Subcutaneous abdominal adipose tissue (tissue), 5 donors: ENCODE data around the gene SGCD.

ENCODE experiments used
- H3K27ac ChIP-seq: one replicate; pipeline ENCODE4 v1.7.0; 2013; ENCODE audit warnings: low read depth, mild to moderate bottlenecking, inconsistent platforms, low read length, moderate library complexity
- H3K27me3 ChIP-seq, 5 donors: one replicate each; pipeline ENCODE4 v1.7.0; 2013; ENCODE audit warnings: low read length in 5 of 5, inconsistent platforms in 1 of 5; ENCODE audit not compliant: control insufficient read depth in 5 of 5, insufficient read depth in 4 of 5
- H3K36me3 ChIP-seq, 5 donors: one replicate each; pipeline ENCODE4 v1.7.0; 2013; ENCODE audit warnings: low read length in 5 of 5; ENCODE audit not compliant: control insufficient read depth in 5 of 5, insufficient read depth in 5 of 5
- H3K4me1 ChIP-seq, 5 donors: one replicate each; pipeline ENCODE4 v1.7.0; 2013; ENCODE audit warnings: low read length in 5 of 5, mild to moderate bottlenecking in 3 of 5, moderate library complexity in 1 of 5; ENCODE audit not compliant: control insufficient read depth in 5 of 5, insufficient read depth in 5 of 5
- H3K4me3 ChIP-seq, 5 donors: one replicate each; pipeline ENCODE4 v1.7.0; 2013; ENCODE audit warnings: low read length in 5 of 5, low read depth in 1 of 5
- H3K9ac ChIP-seq, 5 donors: one replicate each; pipeline ENCODE4 v1.7.0; 2013; ENCODE audit warnings: low read length in 5 of 5, mild to moderate bottlenecking in 4 of 5, moderate library complexity in 3 of 5
- H3K9me3 ChIP-seq, 5 donors: one replicate each; pipeline ENCODE4 v1.7.0; 2013; ENCODE audit warnings: low read length in 5 of 5; ENCODE audit not compliant: control insufficient read depth in 5 of 5
- donor health status: healthy.
- donor health status: healthy.
- donor health status: healthy.
- donor health status: healthy.
- donor health status: healthy.

Gene SGCD

GRCh38 chr5:156534085-156534484 lies 207.1 kb downstream of the SGCD start:
- Histone ChIP-seq H3K36me3 (no peaks in the 10 kb centered on the region), H3K9ac (no peak overlapping the region), H3K4me1 (peaks cover 0 to 15% (median 0%) of the 10 kb centered on the region in 5 donors), H3K9me3 (no peaks in the 10 kb centered on the region), H3K27me3 (no peaks in the 10 kb centered on the region), H3K4me3 (no peak overlapping the region), H3K27ac (no peak overlapping the region)

GRCh38 chr5:156534906-156535485 lies 208.0 kb downstream of the SGCD start:
- Histone ChIP-seq H3K27me3 (no peaks in the 10 kb centered on the region), H3K9ac (no peak overlapping the region), H3K4me1 (peaks cover 0 to 12% (median 0%) of the 10 kb centered on the region in 5 donors), H3K36me3 (no peaks in the 10 kb centered on the region), H3K27ac (no peak overlapping the region), H3K4me3 (no peak overlapping the region), H3K9me3 (no peaks in the 10 kb centered on the region)

GRCh38 chr5:156540491-156540890 lies 213.5 kb downstream of the SGCD start:
- H3K27me3 ChIP-seq = no peaks in the 10 kb centered on the region
- no peak overlapping the region for H3K4me3 ChIP-seq
- H3K9me3 ChIP-seq = no peaks in the 10 kb centered on the region
- H3K27ac ChIP-seq = no peak overlapping the region
- H3K36me3 ChIP-seq = no peaks in the 10 kb centered on the region
- no peaks in the 10 kb centered on the region for H3K4me1 ChIP-seq
- H3K9ac ChIP-seq = no peak overlapping the region

- Histone ChIP-seq H3K36me3 (no peaks in the 10 kb centered on the region), H3K27me3 (no peaks in the 10 kb centered on the region), H3K4me3 (no peak overlapping the region), H3K9ac (no peak overlapping the region), H3K4me1 (no peaks in the 10 kb centered on the region), H3K27ac (no peak overlapping the region), H3K9me3 (no peaks in the 10 kb centered on the region)
Observed at GRCh38 chr5:156541582-156541981, 214.6 kb downstream of the SGCD start.

GRCh38 chr5:156543348-156544145 lies 216.6 kb downstream of the SGCD start:
- Histone ChIP-seq H3K4me1 (no peaks in the 10 kb centered on the region), H3K27ac (no peak overlapping the region), H3K9ac (no peak overlapping the region), H3K4me3 (no peak overlapping the region), H3K9me3 (no peaks in the 10 kb centered on the region), H3K36me3 (no peaks in the 10 kb centered on the region), H3K27me3 (no peaks in the 10 kb centered on the region)

- Histone ChIP-seq H3K4me1 (no peaks in the 10 kb centered on the region), H3K27ac (no peak overlapping the region), H3K9me3 (no peaks in the 10 kb centered on the region), H3K36me3 (no peaks in the 10 kb centered on the region), H3K9ac (no peak overlapping the region), H3K4me3 (no peak overlapping the region), H3K27me3 (no peaks in the 10 kb centered on the region)
Observed at GRCh38 chr5:156552855-156553358, 225.9 kb downstream of the SGCD start.

GRCh38 chr5:156556666-156557406 lies 229.9 kb downstream of the SGCD start:
- Histone ChIP-seq H3K4me1 (peaks cover 0 to 6% (median 0%) of the 10 kb centered on the region in 5 donors), H3K4me3 (no peak overlapping the region), H3K27ac (no peak overlapping the region), H3K9ac (no peak overlapping the region), H3K36me3 (no peaks in the 10 kb centered on the region), H3K9me3 (no peaks in the 10 kb centered on the region), H3K27me3 (no peaks in the 10 kb centered on the region)

- Histone ChIP-seq H3K9ac (no peak overlapping the region), H3K27me3 (no peaks in the 10 kb centered on the region), H3K9me3 (no peaks in the 10 kb centered on the region), H3K36me3 (no peaks in the 10 kb centered on the region), H3K4me1 (peaks cover 0 to 6% (median 0%) of the 10 kb centered on the region in 5 donors), H3K4me3 (no peak overlapping the region), H3K27ac (no peak overlapping the region)
Observed at GRCh38 chr5:156560002-156560401, 233.0 kb downstream of the SGCD start.

- no peaks in the 10 kb centered on the region for H3K36me3 ChIP-seq
- H3K9me3 ChIP-seq = no peaks in the 10 kb centered on the region
- H3K9ac ChIP-seq = no peak overlapping the region
- H3K27me3 ChIP-seq = no peaks in the 10 kb centered on the region
- H3K4me3 ChIP-seq = no peak overlapping the region
- H3K4me1 ChIP-seq = peaks cover 0 to 6% (median 0%) of the 10 kb centered on the region in 5 donors
- H3K27ac ChIP-seq = no peak overlapping the region
Observed at GRCh38 chr5:156561651-156562050, 234.7 kb downstream of the SGCD start.

GRCh38 chr5:156570615-156571014 lies 243.7 kb downstream of the SGCD start:
- H3K36me3 ChIP-seq = no peaks in the 10 kb centered on the region
- no peaks in the 10 kb centered on the region for H3K27me3 ChIP-seq
- H3K4me3 ChIP-seq = no peak overlapping the region
- no peak overlapping the region for H3K27ac ChIP-seq
- no peak overlapping the region for H3K9ac ChIP-seq
- H3K4me1 ChIP-seq = no peaks in the 10 kb centered on the region
- no peaks in the 10 kb centered on the region for H3K9me3 ChIP-seq
